GM10266 (cell line): ENCODE measurements around the gene CDH12.

ENCODE experiments used
- DNase-seq: peaks from one replicate; pipeline ENCODE4 v3.0.0; 2012; ENCODE audit errors: extremely low spot score
- CTCF ChIP-seq: IDR thresholded peaks from 2 replicates; pipeline ENCODE4 v1.5.1; 2012; ENCODE audit warnings: mild to moderate bottlenecking, low read depth; ENCODE audit not compliant: control insufficient read depth, insufficient read depth; ENCODE audit errors: missing control alignments

The CDH12 gene

GRCh38 chr5:22057012-22057411 is 796.1 kb downstream of the CDH12 start:
- no peak for TF ChIP-seq CTCF
- DNase-seq, result no peak

- TF ChIP-seq CTCF, result no peak
- DNase-seq, result no peak
Measured at GRCh38 chr5:22056601-22057000, 796.5 kb downstream of the CDH12 start.

GRCh38 chr5:22053195-22053594 is 799.9 kb downstream of the CDH12 start:
- DNase-seq, result no peak
- no peak for TF ChIP-seq CTCF

DNA sequence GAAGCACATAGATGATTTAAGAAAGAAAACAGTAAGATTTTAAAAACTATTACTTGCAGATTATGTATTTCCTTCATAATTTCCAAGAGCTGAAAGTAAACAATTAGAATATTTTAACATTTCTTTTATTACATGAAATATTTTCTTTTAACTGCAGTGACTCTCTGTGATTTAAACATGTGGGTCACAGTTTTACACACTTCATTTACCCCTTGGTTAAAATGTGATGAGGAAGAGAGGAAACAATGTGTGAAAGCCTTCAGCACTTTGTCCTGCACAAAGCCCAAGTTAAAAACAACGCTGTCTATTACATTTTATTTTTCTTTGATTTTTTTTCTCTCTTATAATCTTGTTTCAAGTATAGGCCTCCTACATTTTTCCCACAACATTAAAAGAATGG is 801.3 kb downstream of the CDH12 start:
- DNase-seq, result no peak
- no peak for TF ChIP-seq CTCF

GRCh38 chr5:22050931-22051330 is 802.2 kb downstream of the CDH12 start:
- TF ChIP-seq CTCF, result no peak
- no peak for DNase-seq

- TF ChIP-seq CTCF, result no peak
- no peak for DNase-seq
Measured at GRCh38 chr5:22044229-22044628, 808.9 kb downstream of the CDH12 start.

DNA sequence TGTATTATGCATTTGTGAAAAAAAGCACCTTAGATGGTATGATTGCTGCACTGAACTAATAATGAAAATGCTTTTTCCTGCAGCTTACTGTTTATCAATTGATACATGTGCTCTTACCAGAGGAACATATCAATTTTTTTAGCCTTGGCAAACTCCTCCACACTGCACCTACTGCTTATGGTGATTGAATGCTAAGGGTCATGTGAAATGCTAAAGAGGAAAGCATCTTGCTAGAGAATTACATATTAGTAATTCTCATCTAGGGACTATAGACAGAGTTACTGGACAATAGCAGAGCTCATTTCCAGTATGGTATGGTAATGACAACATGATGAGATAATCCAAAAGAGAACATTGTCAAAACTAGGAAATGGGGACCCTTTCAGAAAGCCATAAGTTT is 817.1 kb downstream of the CDH12 start:
- DNase-seq, result no peak
- no peak for TF ChIP-seq CTCF
